Right atrium auricular region (tissue), 2 donors: ENCODE results near the gene CAPZA2. TPM values are rescaled to one million over a fixed set of nuclear protein-coding genes. Genes with fewer than 3 reads are reported as not detected.

Source experiments
- DNase-seq: peaks from one replicate; pipeline ENCODE4 v3.0.0-alpha.2; 2019; ENCODE audit warnings: low spot score
- H3K27ac ChIP-seq, 2 donors: fragments of 200-600 bp; sonication (generic); 1 replicate in 1 of 2; 2 replicates in 1 of 2; pipeline ENCODE4 v1.5.1; 2016 to 2019
- H3K27me3 ChIP-seq, 2 donors: fragments of 200-600 bp; sonication (generic); one replicate each; pipeline versions ENCODE4 v1.5.1 to v1.6.0; 2017 to 2019
- H3K36me3 ChIP-seq: fragments of 200-600 bp; sonication (generic); one replicate; pipeline ENCODE4 v1.5.1; 2016
- H3K4me1 ChIP-seq, 2 donors: fragments of 200-600 bp; sonication (generic); one replicate each; pipeline versions ENCODE4 v1.5.1 to v1.6.0; 2017 to 2019
- H3K4me3 ChIP-seq, 2 donors: fragments of 200-600 bp; sonication (generic); 1 replicate in 1 of 2; 2 replicates in 1 of 2; pipeline ENCODE4 v1.5.1; 2017 to 2019; ENCODE audit warnings: mild to moderate bottlenecking in 1 of 2, moderate library complexity in 1 of 2
- H3K9me3 ChIP-seq, 2 donors: fragments of 200-600 bp; sonication (generic); one replicate each; pipeline ENCODE4 v1.5.1; 2019
- total RNA-seq, 2 donors: library from RNA; depleted of rRNA; stranded (reverse); fragments of >200 nt; gene quantifications; one replicate each; pipeline ENCODE4 v1.1.0, GENCODE V29; 2016
- TF ChIP-seq, protein P1 (sequence below), 2 donors: fragments of 200-600 bp; sonication (generic); IDR thresholded peaks; one replicate each; pipeline ENCODE4 v1.5.1; 2019; ENCODE audit warnings: antibody characterized with exemption in 2 of 2

The CAPZA2 gene
- total RNA-seq, 2 donors from 2014 or later: 127 to 148 TPM

DNA sequence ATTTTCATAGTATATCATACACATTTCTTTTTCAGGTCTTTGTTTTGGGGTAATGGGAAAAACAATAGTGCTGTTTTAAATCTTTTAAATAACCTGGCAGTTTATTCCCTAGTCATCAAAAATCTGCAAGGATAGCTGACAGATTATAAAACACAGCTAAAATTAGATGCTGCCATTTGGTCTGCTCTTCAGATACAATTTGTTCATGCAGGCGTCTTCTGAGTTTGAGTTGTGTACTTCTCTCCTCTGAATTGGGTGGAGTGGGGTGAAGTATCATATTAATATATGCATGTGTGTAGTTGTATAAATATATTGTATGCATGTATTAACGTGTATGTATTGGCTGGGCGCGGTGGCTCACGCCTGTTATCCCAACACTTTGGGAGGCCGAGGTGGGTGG, 48.0 kb downstream of the CAPZA2 start:
- no peak for DNase-seq
- Histone ChIP-seq H3K36me3 (peaks cover 77% of the 10 kb centered on the region), H3K4me1 (no peaks in the 10 kb centered on the region), H3K4me3 (no peak overlapping the region), H3K9me3 (no peaks in the 10 kb centered on the region), H3K27me3 (no peaks in the 10 kb centered on the region), H3K27ac (peak overlapping the region in 1 of 2 donors; percentile 61)
- TF ChIP-seq, protein P1, sequence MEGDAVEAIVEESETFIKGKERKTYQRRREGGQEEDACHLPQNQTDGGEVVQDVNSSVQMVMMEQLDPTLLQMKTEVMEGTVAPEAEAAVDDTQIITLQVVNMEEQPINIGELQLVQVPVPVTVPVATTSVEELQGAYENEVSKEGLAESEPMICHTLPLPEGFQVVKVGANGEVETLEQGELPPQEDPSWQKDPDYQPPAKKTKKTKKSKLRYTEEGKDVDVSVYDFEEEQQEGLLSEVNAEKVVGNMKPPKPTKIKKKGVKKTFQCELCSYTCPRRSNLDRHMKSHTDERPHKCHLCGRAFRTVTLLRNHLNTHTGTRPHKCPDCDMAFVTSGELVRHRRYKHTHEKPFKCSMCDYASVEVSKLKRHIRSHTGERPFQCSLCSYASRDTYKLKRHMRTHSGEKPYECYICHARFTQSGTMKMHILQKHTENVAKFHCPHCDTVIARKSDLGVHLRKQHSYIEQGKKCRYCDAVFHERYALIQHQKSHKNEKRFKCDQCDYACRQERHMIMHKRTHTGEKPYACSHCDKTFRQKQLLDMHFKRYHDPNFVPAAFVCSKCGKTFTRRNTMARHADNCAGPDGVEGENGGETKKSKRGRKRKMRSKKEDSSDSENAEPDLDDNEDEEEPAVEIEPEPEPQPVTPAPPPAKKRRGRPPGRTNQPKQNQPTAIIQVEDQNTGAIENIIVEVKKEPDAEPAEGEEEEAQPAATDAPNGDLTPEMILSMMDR (IDR thresholded peaks at IDR 0.05): no peak

DNA sequence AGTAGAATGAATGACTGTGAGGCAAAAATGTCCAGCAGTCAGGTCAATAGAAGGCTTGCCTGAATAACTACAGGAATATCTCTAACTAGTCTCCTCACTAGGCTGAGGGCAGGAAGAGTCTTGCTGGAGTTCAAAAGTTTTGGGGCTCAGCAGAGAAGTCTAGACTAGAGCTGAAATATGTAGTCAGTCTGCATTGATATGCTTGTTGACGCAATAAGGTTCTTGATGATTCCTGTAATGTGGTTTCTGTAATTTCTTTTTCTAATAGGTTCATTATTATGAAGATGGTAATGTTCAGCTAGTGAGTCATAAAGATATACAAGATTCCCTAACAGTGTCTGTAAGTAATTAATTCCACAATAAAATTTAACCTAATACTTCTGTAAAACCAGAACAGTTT, 49.4 kb downstream of the CAPZA2 start:
- DNase-seq: no peak
- Histone ChIP-seq H3K4me1 (no peaks in the 10 kb centered on the region), H3K27ac (no peak overlapping the region)

DNA sequence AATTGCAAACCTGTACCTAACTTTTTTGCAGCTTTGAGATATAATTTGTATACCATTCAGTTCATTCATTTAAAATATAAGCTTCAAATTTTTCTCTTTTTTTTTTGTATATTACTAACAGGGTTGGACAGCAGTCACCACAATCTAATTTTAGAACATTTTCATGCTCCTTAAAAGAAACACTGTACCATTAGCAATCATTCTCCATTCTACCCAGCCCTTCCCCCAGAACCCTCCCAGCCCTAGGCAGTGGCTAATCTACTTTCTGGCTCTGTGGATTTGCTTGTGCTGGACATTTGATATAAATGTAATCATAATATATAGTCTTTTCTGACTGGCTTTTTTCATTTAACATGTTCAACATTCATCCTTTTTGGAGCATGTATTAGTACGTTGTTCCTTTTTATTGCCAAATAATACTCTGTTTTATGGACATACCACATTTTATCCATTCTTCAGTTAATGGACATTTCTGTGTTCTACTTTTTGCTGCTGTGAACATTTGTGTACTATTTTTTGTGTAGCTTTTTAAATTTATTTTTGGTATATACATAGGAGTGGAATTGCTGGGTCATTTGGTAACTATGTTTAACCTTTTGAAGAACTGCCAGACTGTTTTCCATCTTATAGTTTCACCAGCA, 50.0 kb downstream of the CAPZA2 start:
- no peak overlapping the region for H3K27ac ChIP-seq
- peaks cover 79% of the 10 kb centered on the region for H3K36me3 ChIP-seq
- H3K9me3 ChIP-seq: no peaks in the 10 kb centered on the region
- no peak overlapping the region for H3K4me3 ChIP-seq
- TF ChIP-seq, protein P1 (IDR thresholded peaks at IDR 0.05): no peak
- no peaks in the 10 kb centered on the region for H3K4me1 ChIP-seq
- DNase-seq: no peak
- no peaks in the 10 kb centered on the region for H3K27me3 ChIP-seq

More for the DNA sequence above, 49.4 kb downstream of the CAPZA2 start:
- peaks cover 79% of the 10 kb centered on the region for H3K36me3 ChIP-seq
- no peaks in the 10 kb centered on the region for H3K27me3 ChIP-seq
- H3K9me3 ChIP-seq: no peaks in the 10 kb centered on the region
- TF ChIP-seq, protein P1 (IDR thresholded peaks at IDR 0.05): no peak
- H3K4me3 ChIP-seq: no peak overlapping the region

GRCh38 chr7:116918704-116919103, 56.3 kb downstream of the CAPZA2 start:
- Histone ChIP-seq H3K36me3 (peaks cover 59% of the 10 kb centered on the region), H3K4me3 (no peak overlapping the region), H3K27me3 (no peaks in the 10 kb centered on the region), H3K9me3 (no peaks in the 10 kb centered on the region), H3K27ac (no peak overlapping the region), H3K4me1 (no peaks in the 10 kb centered on the region)
- no peak for DNase-seq
- TF ChIP-seq, protein P1 (IDR thresholded peaks at IDR 0.05): no peak

GRCh38 chr7:116920359-116920758, 58.0 kb downstream of the CAPZA2 start:
- no peak for DNase-seq
- no peaks in the 10 kb centered on the region for H3K4me1 ChIP-seq
- H3K27ac ChIP-seq: no peak overlapping the region
- no peak overlapping the region for H3K4me3 ChIP-seq
- TF ChIP-seq, protein P1 (IDR thresholded peaks at IDR 0.05): no peak
- no peaks in the 10 kb centered on the region for H3K27me3 ChIP-seq
- no peaks in the 10 kb centered on the region for H3K9me3 ChIP-seq
- H3K36me3 ChIP-seq: peaks cover 45% of the 10 kb centered on the region

- Histone ChIP-seq H3K36me3 (peaks cover 23% of the 10 kb centered on the region), H3K9me3 (no peaks in the 10 kb centered on the region), H3K27me3 (no peaks in the 10 kb centered on the region), H3K4me3 (no peak overlapping the region), H3K27ac (no peak overlapping the region), H3K4me1 (no peaks in the 10 kb centered on the region)
- DNase-seq: no peak
- TF ChIP-seq, protein P1 (IDR thresholded peaks at IDR 0.05): no peak
Observed at GRCh38 chr7:116922545-116922944, 60.2 kb downstream of the CAPZA2 start.
